GM06990 (cell line): ENCODE results near the gene HOXB9.

Experiments used
- DNase-seq: peaks from one replicate; pipeline ENCODE4 v3.0.0-alpha.2; 2011; ENCODE audit not compliant: insufficient read length; ENCODE audit errors: extremely low read depth
- H3K27me3 ChIP-seq: replicated peaks from 2 replicates; pipeline ENCODE4 v1.6.0; 2011; ENCODE audit warnings: low read length; ENCODE audit not compliant: control insufficient read depth, insufficient read depth
- H3K36me3 ChIP-seq: 2 replicates; pipeline ENCODE4 v1.5.1; 2011; ENCODE audit warnings: low read length; ENCODE audit not compliant: control insufficient read depth, insufficient read depth
- H3K4me3 ChIP-seq: replicated peaks from 2 replicates; pipeline ENCODE4 v1.5.1; 2011; ENCODE audit warnings: low read depth, mild to moderate bottlenecking, control low read depth, low read length
- TF ChIP-seq, protein P1 (sequence below): IDR thresholded peaks from 2 replicates; pipeline ENCODE4 v1.5.1; 2011; ENCODE audit warnings: low read length, control low read depth, mild to moderate bottlenecking, inconsistent platforms; ENCODE audit not compliant: insufficient read depth, poor library complexity, severe bottlenecking

HOXB9 gene

DNA sequence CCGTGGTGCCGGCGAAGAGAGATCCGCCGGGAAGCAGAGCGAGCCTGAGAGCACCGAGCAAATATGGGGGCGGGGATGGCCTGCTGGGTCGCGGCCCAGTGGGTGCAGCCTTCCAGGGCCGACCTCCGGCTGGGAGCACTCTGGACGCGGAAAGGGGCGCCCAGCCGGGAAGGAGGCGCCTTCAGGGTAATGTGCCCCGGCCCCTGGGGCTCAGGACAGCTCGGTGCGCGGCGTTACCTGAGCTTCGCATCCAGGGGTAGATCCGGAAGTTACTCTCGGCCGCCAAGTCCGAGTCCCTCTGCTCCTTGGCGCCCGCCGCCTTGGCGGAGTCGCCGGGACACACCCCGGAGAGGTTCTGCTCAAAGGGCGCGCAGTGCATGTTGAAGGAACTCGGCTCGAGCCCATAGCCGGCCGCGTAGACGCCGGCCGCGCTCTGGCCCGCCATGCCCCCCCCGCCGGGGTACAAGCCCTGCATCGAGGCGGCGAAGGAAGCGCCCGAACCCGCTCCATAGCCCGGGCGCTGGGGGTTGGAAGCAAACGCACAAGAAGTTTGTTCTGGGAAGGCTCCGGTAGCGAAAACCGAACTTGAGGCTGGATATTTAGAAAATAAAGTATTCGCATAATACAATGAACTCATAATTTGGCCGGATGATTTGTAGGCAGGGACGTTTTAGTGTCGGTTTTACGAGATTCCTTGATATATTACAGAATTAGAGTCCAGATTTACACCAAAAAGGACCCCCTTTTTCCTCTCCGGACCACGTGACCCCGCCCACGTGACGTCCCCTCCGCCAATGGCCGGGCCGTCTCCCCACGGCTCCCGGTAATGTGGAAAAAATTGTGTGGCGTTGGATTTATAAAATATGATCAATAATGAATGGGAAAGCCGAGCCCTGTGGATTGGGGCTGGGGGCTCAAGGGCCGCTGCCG lies 15.6 kb downstream of the HOXB9 start, which contains the start of gene HOXB7:
Gene HOXB7 (minus strand): TSS at position 736 of the 930 bp plus-strand sequence. CDS start 99 bp downstream, at position 637.
- DNase-seq = peak; percentile 73
- Histone ChIP-seq H3K36me3 (no peaks in the 10 kb centered on the region), H3K27me3 (no peaks in the 10 kb centered on the region; the same call in 1 of the 2 replicates), H3K4me3 (peak within 1 kb of the TSS; percentile 82)
- TF ChIP-seq, protein P1, sequence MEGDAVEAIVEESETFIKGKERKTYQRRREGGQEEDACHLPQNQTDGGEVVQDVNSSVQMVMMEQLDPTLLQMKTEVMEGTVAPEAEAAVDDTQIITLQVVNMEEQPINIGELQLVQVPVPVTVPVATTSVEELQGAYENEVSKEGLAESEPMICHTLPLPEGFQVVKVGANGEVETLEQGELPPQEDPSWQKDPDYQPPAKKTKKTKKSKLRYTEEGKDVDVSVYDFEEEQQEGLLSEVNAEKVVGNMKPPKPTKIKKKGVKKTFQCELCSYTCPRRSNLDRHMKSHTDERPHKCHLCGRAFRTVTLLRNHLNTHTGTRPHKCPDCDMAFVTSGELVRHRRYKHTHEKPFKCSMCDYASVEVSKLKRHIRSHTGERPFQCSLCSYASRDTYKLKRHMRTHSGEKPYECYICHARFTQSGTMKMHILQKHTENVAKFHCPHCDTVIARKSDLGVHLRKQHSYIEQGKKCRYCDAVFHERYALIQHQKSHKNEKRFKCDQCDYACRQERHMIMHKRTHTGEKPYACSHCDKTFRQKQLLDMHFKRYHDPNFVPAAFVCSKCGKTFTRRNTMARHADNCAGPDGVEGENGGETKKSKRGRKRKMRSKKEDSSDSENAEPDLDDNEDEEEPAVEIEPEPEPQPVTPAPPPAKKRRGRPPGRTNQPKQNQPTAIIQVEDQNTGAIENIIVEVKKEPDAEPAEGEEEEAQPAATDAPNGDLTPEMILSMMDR = no peak

GRCh38 chr17:48609759-48610281 lies 16.3 kb downstream of the HOXB9 start:
- H3K27me3 ChIP-seq = no peaks in the 10 kb centered on the region; the same call in 1 of the 2 replicates
- DNase-seq = no peak
- H3K4me3 ChIP-seq = peak overlapping the region; percentile 82
- H3K36me3 ChIP-seq = no peaks in the 10 kb centered on the region
- TF ChIP-seq, protein P1 = no peak

GRCh38 chr17:48609033-48609432 lies 17.1 kb downstream of the HOXB9 start:
- no peaks in the 10 kb centered on the region for H3K27me3 ChIP-seq
- no peak overlapping the region for H3K4me3 ChIP-seq
- TF ChIP-seq, protein P1 = no peak
- no peaks in the 10 kb centered on the region for H3K36me3 ChIP-seq
- DNase-seq = no peak

GRCh38 chr17:48608494-48608834 lies 17.7 kb downstream of the HOXB9 start:
- H3K4me3 ChIP-seq = no peak overlapping the region
- no peaks in the 10 kb centered on the region for H3K27me3 ChIP-seq
- H3K36me3 ChIP-seq = no peaks in the 10 kb centered on the region
- TF ChIP-seq, protein P1 = no peak
- no peak for DNase-seq

DNA sequence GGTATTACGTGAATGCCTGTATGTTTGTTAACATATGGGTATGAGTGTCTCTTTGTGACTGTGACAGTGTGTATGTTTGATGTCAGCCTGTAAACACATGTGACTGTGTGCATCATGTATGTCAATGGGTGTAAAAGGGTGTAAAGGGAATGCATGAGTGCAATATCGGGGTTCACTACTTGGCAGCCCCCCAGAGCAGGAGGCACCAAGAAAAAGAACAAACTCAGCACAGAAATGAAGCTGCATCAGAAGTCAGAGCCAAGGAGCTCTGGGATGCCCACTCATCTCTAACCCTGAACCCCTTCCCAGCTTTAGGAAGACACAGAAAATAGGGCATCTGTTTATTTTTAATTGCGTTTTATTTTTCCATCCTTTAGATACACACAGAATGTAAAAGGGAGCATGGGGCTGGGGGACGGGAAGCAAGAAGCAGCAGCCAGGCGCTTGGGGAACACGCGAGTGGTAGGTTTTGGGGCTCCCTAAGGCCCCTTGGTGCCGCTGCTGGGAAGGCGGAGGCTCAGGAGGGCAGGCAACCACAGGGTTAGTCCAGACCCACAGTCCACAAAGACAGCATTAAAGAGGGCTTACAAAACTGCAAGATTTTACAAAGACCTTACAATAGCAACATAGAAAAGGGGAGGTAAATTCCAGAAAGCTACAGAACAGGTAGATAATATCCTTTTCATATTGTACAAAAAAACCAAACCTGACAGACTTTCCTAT lies 19.1 kb downstream of the HOXB9 start:
- H3K36me3 ChIP-seq = no peaks in the 10 kb centered on the region
- H3K4me3 ChIP-seq = no peak overlapping the region
- H3K27me3 ChIP-seq = no peaks in the 10 kb centered on the region
- DNase-seq = no peak
- TF ChIP-seq, protein P1 = no peak
